WI38 (cell line): ENCODE measurements around the gene MBTPS1.
"Not testable (repeated sequence)": the region's sequence is repeated elsewhere in the genome, so short reads cannot be mapped to it uniquely, and the experiment has no call there.

Source experiments
- H3K4me3 ChIP-seq: 2 replicates; pipeline ENCODE4 v1.5.1; 2011; ENCODE audit warnings: low read depth, mild to moderate bottlenecking, control low read depth, low read length
- TF ChIP-seq, protein P1 (sequence below): IDR thresholded peaks from 2 replicates; pipeline ENCODE4 v1.5.1; 2012; ENCODE audit warnings: low read depth, mild to moderate bottlenecking, control low read depth, low read length

MBTPS1 gene

DNA sequence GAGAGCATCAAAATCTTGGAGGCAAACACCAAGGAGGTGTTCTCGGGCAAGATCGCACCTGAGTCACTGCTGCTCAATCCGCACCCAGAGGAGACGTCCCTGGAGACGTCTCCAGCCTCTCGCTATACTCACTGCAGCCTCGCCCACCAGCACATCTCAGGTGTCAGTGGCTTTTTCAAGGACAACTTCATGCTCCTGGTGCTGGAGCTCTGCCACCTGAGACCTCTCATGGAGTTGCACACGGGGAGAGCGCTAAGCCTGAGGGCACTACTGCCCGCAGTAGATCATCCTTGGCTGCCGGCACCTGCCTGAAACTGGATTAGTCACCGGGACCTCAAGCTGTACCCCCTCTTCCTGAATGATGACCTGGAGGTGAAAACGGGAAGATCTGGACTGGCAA, 2.6 kb upstream of the MBTPS1 start:
- H3K4me3 ChIP-seq, result no peak overlapping the region
- TF ChIP-seq, protein P1, sequence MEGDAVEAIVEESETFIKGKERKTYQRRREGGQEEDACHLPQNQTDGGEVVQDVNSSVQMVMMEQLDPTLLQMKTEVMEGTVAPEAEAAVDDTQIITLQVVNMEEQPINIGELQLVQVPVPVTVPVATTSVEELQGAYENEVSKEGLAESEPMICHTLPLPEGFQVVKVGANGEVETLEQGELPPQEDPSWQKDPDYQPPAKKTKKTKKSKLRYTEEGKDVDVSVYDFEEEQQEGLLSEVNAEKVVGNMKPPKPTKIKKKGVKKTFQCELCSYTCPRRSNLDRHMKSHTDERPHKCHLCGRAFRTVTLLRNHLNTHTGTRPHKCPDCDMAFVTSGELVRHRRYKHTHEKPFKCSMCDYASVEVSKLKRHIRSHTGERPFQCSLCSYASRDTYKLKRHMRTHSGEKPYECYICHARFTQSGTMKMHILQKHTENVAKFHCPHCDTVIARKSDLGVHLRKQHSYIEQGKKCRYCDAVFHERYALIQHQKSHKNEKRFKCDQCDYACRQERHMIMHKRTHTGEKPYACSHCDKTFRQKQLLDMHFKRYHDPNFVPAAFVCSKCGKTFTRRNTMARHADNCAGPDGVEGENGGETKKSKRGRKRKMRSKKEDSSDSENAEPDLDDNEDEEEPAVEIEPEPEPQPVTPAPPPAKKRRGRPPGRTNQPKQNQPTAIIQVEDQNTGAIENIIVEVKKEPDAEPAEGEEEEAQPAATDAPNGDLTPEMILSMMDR, result no peak

DNA sequence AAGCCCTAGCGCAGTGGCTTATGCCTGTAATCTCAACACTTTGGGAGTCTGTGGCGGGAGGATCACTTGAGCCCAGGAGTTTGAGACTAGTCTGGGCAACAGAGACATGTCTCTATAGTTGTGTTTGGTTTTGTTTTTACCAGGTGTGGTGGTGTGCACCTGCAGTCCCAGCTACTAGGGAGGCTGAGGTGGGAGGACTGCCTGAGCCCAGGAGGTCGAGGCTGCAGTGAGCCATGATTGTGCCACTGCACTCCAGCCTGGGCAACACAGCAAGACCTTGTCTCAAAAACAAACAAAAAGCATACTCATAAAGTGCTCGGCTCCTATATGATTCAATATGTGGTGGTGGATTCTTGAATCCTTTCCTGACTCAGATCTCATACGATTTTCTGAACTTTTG, 1.6 kb upstream of the MBTPS1 start:
- not testable (repeated sequence) for H3K4me3 ChIP-seq

DNA sequence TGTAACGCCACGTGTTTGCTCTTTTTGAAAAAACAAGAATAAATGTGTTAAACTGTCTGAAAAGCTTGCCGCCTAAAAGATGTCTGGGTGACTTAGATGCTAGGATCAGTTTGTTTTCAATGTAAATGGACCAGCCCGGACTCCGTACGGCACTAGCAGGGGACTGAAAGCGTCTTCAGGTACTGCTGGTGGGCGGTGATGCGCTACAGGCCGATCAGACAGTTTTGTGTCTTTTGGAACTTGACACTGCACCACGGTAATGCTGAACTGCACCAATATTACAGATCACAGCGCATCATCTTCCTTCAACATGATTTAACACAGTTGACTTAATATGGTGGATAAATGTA, 727 bp upstream of the MBTPS1 start:
- TF ChIP-seq, protein P1, result no peak
- peak overlapping the region; percentile 87 for H3K4me3 ChIP-seq

DNA sequence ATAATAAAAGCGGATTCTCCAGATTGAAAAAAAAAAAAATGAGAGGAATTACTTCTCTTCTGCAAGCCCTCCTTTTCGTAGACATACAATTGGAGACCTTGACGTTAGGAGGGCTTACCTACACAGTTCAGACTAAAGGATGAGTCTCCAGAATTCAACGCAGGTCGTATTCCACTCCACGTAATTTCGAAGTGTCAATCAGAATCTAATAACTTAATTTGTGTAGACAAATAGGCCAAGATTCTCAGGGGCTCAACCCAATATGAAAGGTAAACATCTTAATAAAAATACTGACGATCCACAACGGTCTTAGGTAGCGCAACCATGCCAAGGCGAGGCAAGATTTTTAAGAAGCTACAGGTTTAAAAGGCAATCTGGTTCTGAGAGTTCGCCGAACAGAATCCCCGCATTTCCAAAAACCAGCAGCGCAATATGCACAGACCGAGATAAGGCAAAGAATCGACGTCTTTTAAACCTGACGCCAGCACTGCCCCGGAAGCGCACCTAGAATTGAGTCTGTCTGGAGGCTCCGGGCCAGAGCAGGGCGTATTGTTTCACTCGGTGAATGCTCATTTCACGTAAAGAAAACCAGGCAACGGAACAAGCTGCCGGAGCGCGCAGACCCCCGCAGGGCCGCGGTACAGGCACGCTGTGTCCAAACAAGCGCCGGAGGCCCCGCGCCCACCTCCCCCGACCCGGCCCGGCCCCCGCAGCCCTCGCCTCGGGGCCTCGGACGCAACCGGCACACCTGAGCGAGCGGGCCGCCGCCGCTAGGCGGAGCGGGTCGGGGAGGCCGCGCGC, 623 bp downstream of the MBTPS1 start:
- TF ChIP-seq, protein P1, result no peak

DNA sequence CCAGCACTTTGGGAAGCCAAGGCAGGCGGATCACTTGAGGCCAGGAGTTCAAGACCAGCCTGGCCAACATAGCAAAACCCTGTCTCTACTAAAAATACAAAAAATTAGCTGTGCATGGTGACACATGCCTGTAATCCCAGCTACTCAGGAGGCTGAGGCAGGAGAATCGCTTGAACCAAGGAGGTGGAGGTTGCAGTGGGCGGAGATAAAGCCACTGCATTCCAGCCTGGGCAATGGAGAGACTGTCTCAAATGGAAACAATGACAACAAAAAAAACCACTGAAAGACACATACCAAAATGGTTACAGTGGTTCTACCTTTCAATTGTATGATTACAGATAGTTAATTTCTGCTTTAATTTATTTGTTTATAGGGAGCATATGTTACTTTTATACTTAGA, 4.8 kb downstream of the MBTPS1 start:
- not testable (repeated sequence) for H3K4me3 ChIP-seq

More for the DNA sequence above, 623 bp downstream of the MBTPS1 start:
- H3K4me3 ChIP-seq, result peak overlapping the region; percentile 87

DNA sequence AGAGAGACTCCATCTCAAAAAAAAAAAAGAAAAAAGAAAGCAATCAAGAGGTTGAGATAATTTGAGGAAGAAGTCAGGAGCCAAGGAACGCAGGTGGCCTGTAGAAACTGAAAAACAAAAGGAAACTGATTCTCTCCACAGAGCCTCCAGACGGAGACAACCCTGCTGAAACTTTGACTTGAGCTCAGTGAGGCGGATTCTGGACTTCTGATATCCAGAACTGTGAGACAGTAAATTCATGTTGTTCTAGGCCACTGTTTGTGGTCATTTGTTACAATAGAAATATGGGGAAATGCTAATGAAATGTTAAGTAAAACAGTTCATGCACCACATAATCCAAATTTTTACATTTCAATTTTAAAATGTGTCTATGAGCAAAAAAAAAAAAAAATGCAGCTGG, 5.2 kb downstream of the MBTPS1 start:
- TF ChIP-seq, protein P1, result no peak
- H3K4me3 ChIP-seq, result no peak overlapping the region

DNA sequence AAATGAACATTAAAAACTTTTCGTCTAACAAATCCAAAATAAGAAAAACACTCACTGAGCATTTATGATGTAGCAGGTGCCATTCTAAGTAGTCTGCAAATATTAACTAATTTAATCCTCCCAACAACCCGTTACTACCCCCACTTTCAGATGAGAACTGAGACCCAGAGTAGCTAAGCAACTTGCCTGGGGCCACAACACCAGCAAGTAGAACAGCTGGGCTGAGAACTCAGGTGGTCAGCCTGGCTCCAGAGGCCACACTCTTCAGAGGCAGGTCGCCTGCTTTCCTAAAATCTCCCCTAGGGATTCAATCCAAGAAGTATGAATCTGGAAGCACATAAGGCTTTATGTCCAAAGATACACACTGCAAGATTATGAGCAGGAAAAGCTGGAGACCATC, 6.2 kb downstream of the MBTPS1 start:
- no peak overlapping the region for H3K4me3 ChIP-seq
- TF ChIP-seq, protein P1, result no peak

DNA sequence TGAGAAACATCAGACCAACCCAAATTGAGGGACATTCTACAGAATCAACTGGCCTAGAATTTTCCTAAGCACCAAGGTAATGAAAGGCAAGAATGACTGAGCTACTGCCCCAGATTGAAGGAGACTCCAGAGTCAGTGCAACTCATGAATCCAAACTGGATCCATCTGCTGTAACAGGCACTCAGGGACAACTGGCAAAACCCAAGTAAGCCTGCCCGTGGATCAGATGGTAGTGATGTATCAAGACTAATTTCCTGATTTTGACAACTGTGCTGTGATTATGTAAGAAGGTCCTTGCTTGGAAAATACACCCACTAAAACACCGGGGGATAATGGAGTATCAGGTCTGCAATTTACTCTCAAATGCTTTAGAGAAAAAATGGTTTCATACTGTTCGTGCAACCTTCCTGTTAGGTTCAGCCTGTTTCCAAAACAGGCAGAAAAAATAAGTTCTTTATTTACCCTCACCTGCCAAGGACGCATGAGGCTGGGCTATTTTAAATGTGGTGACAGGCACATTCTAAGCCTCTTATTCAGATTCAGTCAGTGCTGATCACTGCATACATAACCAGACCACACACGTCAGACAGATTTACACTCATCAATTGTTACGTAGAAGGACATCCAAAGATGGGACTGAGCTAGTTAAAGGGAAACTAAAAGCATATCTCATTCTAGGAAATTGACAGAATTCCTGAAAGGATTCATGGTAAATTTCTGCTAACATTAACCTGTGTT, 7.0 kb downstream of the MBTPS1 start:
- TF ChIP-seq, protein P1, result no peak
- H3K4me3 ChIP-seq, result no peak overlapping the region
